T-cell (primary cell): ENCODE data around the gene SPATA21. TPM values are rescaled to one million over a fixed set of nuclear protein-coding genes. Genes with fewer than 3 reads are reported as not detected.

Experiments
- ATAC-seq, 4 experiments: fragments of 200-7000 bp in 3 of 4; fragments of 150-1000 bp in 1 of 4; cut with Tn5 transposase; replicated peaks in 1 of 4; 1 replicate in 3 of 4; 2 replicates in 1 of 4; pipeline ENCODE4 v1.10.0; 2021; ENCODE audit warnings: moderate library complexity in 3 of 4, mild to moderate bottlenecking in 2 of 4, moderate number of reproducible peaks in 1 of 4
- CTCF ChIA-PET, 2 donors: fragments of 300-600 bp; sonication (Branson Sonifier 250); formaldehyde crosslinking; loops; one replicate each; lab custom pipeline; 2022; ENCODE audit warnings: antibody characterized with exemption in 2 of 2; lab: Charles Lee
- POLR2A ChIA-PET, 2 donors: fragments of 300-600 bp; sonication (Branson Sonifier 250); formaldehyde crosslinking; loops; one replicate each; lab custom pipeline; 2022; ENCODE audit warnings: antibody characterized with exemption in 2 of 2; lab: Charles Lee
- DNase-seq, 35 experiments: peaks; one replicate each; pipeline versions ENCODE4 v3.0.0 to v3.0.0-alpha.2; 2013 to 2023
- H3K27ac ChIP-seq: one replicate; pipeline ENCODE4 v1.5.1; 2013; ENCODE audit warnings: low read length
- H3K27me3 ChIP-seq, 2 experiments: replicated peaks in 1 of 2; 1 replicate in 1 of 2; 2 replicates in 1 of 2; pipeline versions ENCODE4 v1.6.1 to v1.7.0; 2013; ENCODE audit warnings: low read length in 1 of 2, mixed read lengths in 1 of 2; ENCODE audit not compliant: control insufficient read depth in 2 of 2, insufficient read depth in 2 of 2; ENCODE audit errors: extremely low read depth in 1 of 2
- H3K36me3 ChIP-seq, 2 donors: 1 replicate in 1 of 2; 2 replicates in 1 of 2; pipeline versions ENCODE4 v1.6.1 to v1.7.0; 2013; ENCODE audit warnings: low read length in 1 of 2; ENCODE audit not compliant: control insufficient read depth in 2 of 2, insufficient read depth in 1 of 2; ENCODE audit errors: extremely low read depth in 1 of 2
- H3K4me1 ChIP-seq, 2 experiments: 1 replicate in 1 of 2; 2 replicates in 1 of 2; pipeline versions ENCODE4 v1.6.1 to v1.7.0; 2013; ENCODE audit warnings: low read length in 2 of 2, mixed read lengths in 1 of 2; ENCODE audit not compliant: insufficient read depth in 2 of 2, control insufficient read depth in 1 of 2; ENCODE audit errors: extremely low read depth in 1 of 2
- H3K4me3 ChIP-seq, 2 donors: 1 replicate in 1 of 2; 2 replicates in 1 of 2; pipeline versions ENCODE4 v1.5.1 to v1.7.0; 2013; ENCODE audit warnings: mild to moderate bottlenecking in 2 of 2, low read length in 1 of 2, moderate library complexity in 1 of 2; ENCODE audit not compliant: control insufficient read depth in 1 of 2; ENCODE audit errors: extremely low read depth in 1 of 2
- H3K9me3 ChIP-seq: 2 replicates; pipeline ENCODE4 v1.7.0; 2013
- H3K27ac Mint-ChIP-seq, 2 donors: one replicate each; pipeline ENCODE4 v1.8.0; 2020 to 2021; ENCODE audit warnings: mild to moderate bottlenecking in 2 of 2, mixed read lengths in 2 of 2
- H3K27me3 Mint-ChIP-seq, 2 donors: one replicate each; pipeline ENCODE4 v1.8.0; 2021 to 2022; ENCODE audit warnings: mixed read lengths in 2 of 2
- H3K36me3 Mint-ChIP-seq: one replicate; pipeline ENCODE4 v1.8.0; 2021; ENCODE audit warnings: mixed read lengths
- H3K4me1 Mint-ChIP-seq, 3 donors: one replicate each; pipeline ENCODE4 v1.8.0; 2020 to 2022; ENCODE audit warnings: mixed read lengths in 3 of 3, mild to moderate bottlenecking in 1 of 3
- H3K4me3 Mint-ChIP-seq, 3 donors: one replicate each; pipeline ENCODE4 v1.8.0; 2020 to 2022; ENCODE audit warnings: mild to moderate bottlenecking in 3 of 3, mixed read lengths in 3 of 3, moderate library complexity in 3 of 3
- H3K9me3 Mint-ChIP-seq, 3 donors: one replicate each; pipeline ENCODE4 v1.8.0; 2020 to 2022; ENCODE audit warnings: mixed read lengths in 3 of 3
- WGBS: methylation state at CpG from one replicate; pipeline ENCODE4 v1.1.5; 2013; ENCODE audit warnings: missing lambda C conversion rate; ENCODE audit not compliant: insufficient coverage; 5-methylcytosine and 5-hydroxymethylcytosine counted together
- total RNA-seq, 35 experiments: library from RNA in 6 of 35; stranded (reverse) in 6 of 35; fragments of 120-200 nt in 1 of 35; gene quantifications; one replicate each; pipeline versions ENCODE4 v1.2.1 to v1.2.4 and lab custom pipeline; 2013 to 2026

SPATA21 gene
- total RNA-seq, 5 donors from 2014 or later (not counting 1 experiment from before 2014, with no cell fraction given), result not detected

GRCh38 chr1:16392740-16393569 is 44.3 kb downstream of the SPATA21 start:
- ChIA-PET POLR2A (no interaction called here), CTCF (no interaction called here)
- Mint-ChIP-seq H3K36me3 (peaks cover 29% of the 10 kb centered on the region), H3K4me1 (peaks cover 40 to 52% (median 45%) of the 10 kb centered on the region in 3 donors), H3K27ac (peak overlapping the region; percentile 75 to 87), H3K27me3 (no peaks in the 10 kb centered on the region), H3K9me3 (no peaks in the 10 kb centered on the region), H3K4me3 (no peak overlapping the region)
- H3K4me1 ChIP-seq, result peaks cover 0 to 43% of the 10 kb centered on the region in 2 experiments
- peaks cover 12 to 57% of the 10 kb centered on the region in 2 donors for H3K36me3 ChIP-seq
- H3K9me3 ChIP-seq, result no peaks in the 10 kb centered on the region
- 94% methylated on average over 19 of the region's 21 CpGs for WGBS
- ATAC-seq, result no peak
- no peak overlapping the region for H3K4me3 ChIP-seq
- no peak for DNase-seq
- no peaks in the 10 kb centered on the region for H3K27me3 ChIP-seq
- H3K27ac ChIP-seq, result no peak overlapping the region

- peaks cover 27% of the 10 kb centered on the region for H3K36me3 Mint-ChIP-seq
- H3K27me3 Mint-ChIP-seq, result no peaks in the 10 kb centered on the region
- CTCF ChIA-PET, result no interaction called here
- Histone ChIP-seq H3K4me1 (peaks cover 6 to 57% of the 10 kb centered on the region in 2 experiments), H3K27ac (no peak overlapping the region), H3K9me3 (no peaks in the 10 kb centered on the region), H3K27me3 (no peaks in the 10 kb centered on the region), H3K36me3 (peaks cover 12 to 42% of the 10 kb centered on the region in 2 donors), H3K4me3 (no peak overlapping the region)
- WGBS, result 33% methylated on average over 2 of the region's 3 CpGs
- no peaks in the 10 kb centered on the region for H3K9me3 Mint-ChIP-seq
- peak overlapping the region; percentile 25 to 87 for H3K27ac Mint-ChIP-seq
- DNase-seq (peak in 1 of 35 experiments; percentile 10), ATAC-seq (no peak)
- peaks cover 53 to 62% (median 58%) of the 10 kb centered on the region in 3 donors for H3K4me1 Mint-ChIP-seq
- H3K4me3 Mint-ChIP-seq, result no peak overlapping the region
- POLR2A ChIA-PET, result interaction anchor here in 1 of 2 donors (0.5 kb wide), 1 partner anchor 387 kb away, joined by 5 read pairs; no protein-coding TSS in a partner anchor
Observed at GRCh38 chr1:16391411-16391810, 45.8 kb downstream of the SPATA21 start.

GRCh38 chr1:16387201-16388188 is 49.7 kb downstream of the SPATA21 start:
- H3K4me1 Mint-ChIP-seq, result peaks cover 74 to 86% (median 85%) of the 10 kb centered on the region in 3 donors
- ChIA-PET CTCF (interaction anchor here in 1 of 2 donors (0.6 to 0.7 kb wide), 2 partner anchors 26 to 60 kb away, joined by 7 to 12 read pairs; no protein-coding TSS in a partner anchor), POLR2A (interaction anchor here in 1 of 2 donors (1.0 kb wide), 1 partner anchor 13 kb away, joined by 3 read pairs; no protein-coding TSS in a partner anchor)
- peak overlapping the region; percentile 81 to 90 for H3K27ac Mint-ChIP-seq
- H3K4me1 ChIP-seq, result peaks cover 28 to 74% of the 10 kb centered on the region in 2 experiments
- H3K27me3 Mint-ChIP-seq, result no peaks in the 10 kb centered on the region
- DNase-seq (peak in 1 of 35 experiments; percentile 37), ATAC-seq (peak in 2 of 4 experiments; percentile 33 to 44)
- no peaks in the 10 kb centered on the region for H3K27me3 ChIP-seq
- H3K4me3 Mint-ChIP-seq, result peak overlapping the region; percentile 73 to 82 (median 74)
- H3K4me3 ChIP-seq, result peak overlapping the region in 1 of 2 donors; percentile 21
- H3K36me3 Mint-ChIP-seq, result peaks cover 12% of the 10 kb centered on the region
- peaks cover 0 to 6% of the 10 kb centered on the region in 2 donors for H3K36me3 ChIP-seq
- H3K9me3 Mint-ChIP-seq, result no peaks in the 10 kb centered on the region
- WGBS, result 16% methylated on average over 3 of the region's 14 CpGs
- H3K9me3 ChIP-seq, result no peaks in the 10 kb centered on the region
- peak overlapping the region; percentile 22 for H3K27ac ChIP-seq

GRCh38 chr1:16386454-16387113 is 50.6 kb downstream of the SPATA21 start:
- DNase-seq, result peak in 1 of 35 experiments; percentile 32
- Histone ChIP-seq H3K4me3 (peak overlapping the region in 1 of 2 donors; percentile 21), H3K27me3 (no peaks in the 10 kb centered on the region), H3K36me3 (peaks cover 0 to 3% of the 10 kb centered on the region in 2 donors), H3K4me1 (peaks cover 28 to 73% of the 10 kb centered on the region in 2 experiments), H3K27ac (peak overlapping the region; percentile 22), H3K9me3 (no peaks in the 10 kb centered on the region)
- ATAC-seq, result peak in 3 of 4 experiments; percentile 43 to 78 (median 43)
- no peaks in the 10 kb centered on the region for H3K27me3 Mint-ChIP-seq
- peak overlapping the region; percentile 63 to 74 (median 73) for H3K4me3 Mint-ChIP-seq
- H3K4me1 Mint-ChIP-seq, result peaks cover 73 to 82% (median 80%) of the 10 kb centered on the region in 3 donors
- peak overlapping the region; percentile 58 to 90 for H3K27ac Mint-ChIP-seq
- H3K36me3 Mint-ChIP-seq, result peaks cover 10% of the 10 kb centered on the region
- no peaks in the 10 kb centered on the region for H3K9me3 Mint-ChIP-seq
- CTCF ChIA-PET, result interaction anchor here in 1 of 2 donors (0.5 to 0.6 kb wide), 2 partner anchors 21 to 31 kb away, joined by 3 to 7 read pairs; no protein-coding TSS in a partner anchor
- POLR2A ChIA-PET, result interaction anchor here (0.6 to 1.0 kb wide), 2 partner anchors 12 kb away, joined by 3 read pairs; no protein-coding TSS in a partner anchor
- 76% methylated on average over 4 of the region's 5 CpGs for WGBS

- H3K4me3 ChIP-seq, result no peak overlapping the region
- peaks cover 28 to 70% of the 10 kb centered on the region in 2 experiments for H3K4me1 ChIP-seq
- no peaks in the 10 kb centered on the region for H3K9me3 Mint-ChIP-seq
- peak overlapping the region; percentile 60 to 90 for H3K27ac Mint-ChIP-seq
- H3K36me3 ChIP-seq, result peaks cover 0 to 3% of the 10 kb centered on the region in 2 donors
- no peaks in the 10 kb centered on the region for H3K27me3 ChIP-seq
- ATAC-seq, result peak in 3 of 4 experiments; percentile 11 to 36 (median 25)
- peak overlapping the region; percentile 63 to 74 (median 73) for H3K4me3 Mint-ChIP-seq
- H3K27ac ChIP-seq, result peak overlapping the region; percentile 44
- DNase-seq, result no peak
- ChIA-PET CTCF (interaction anchor here in 1 of 2 donors (0.6 kb wide), 2 partner anchors 20 to 1019 kb away, joined by 3 read pairs; no protein-coding TSS in a partner anchor), POLR2A (interaction anchor here in 1 of 2 donors (0.6 kb wide), 1 partner anchor 11 kb away, joined by 3 read pairs; no protein-coding TSS in a partner anchor)
- no peaks in the 10 kb centered on the region for H3K9me3 ChIP-seq
- WGBS, result 98% methylated on average over 6 of the region's 9 CpGs
- peaks cover 72 to 75% (median 73%) of the 10 kb centered on the region in 3 donors for H3K4me1 Mint-ChIP-seq
- H3K36me3 Mint-ChIP-seq, result peaks cover 10% of the 10 kb centered on the region
- H3K27me3 Mint-ChIP-seq, result no peaks in the 10 kb centered on the region
Observed at GRCh38 chr1:16385659-16386453, 51.4 kb downstream of the SPATA21 start.
